Fibroblast of skin of right quadriceps (primary cell): ENCODE results near the gene TMEM87A.
"Not testable (repeated sequence)": the region's sequence is repeated elsewhere in the genome, so short reads cannot be mapped to it uniquely, and the experiment has no call there.

Experiments
- DNase-seq: peaks from one replicate; pipeline ENCODE4 v3.0.0-alpha.2; 2013

Gene TMEM87A

DNA sequence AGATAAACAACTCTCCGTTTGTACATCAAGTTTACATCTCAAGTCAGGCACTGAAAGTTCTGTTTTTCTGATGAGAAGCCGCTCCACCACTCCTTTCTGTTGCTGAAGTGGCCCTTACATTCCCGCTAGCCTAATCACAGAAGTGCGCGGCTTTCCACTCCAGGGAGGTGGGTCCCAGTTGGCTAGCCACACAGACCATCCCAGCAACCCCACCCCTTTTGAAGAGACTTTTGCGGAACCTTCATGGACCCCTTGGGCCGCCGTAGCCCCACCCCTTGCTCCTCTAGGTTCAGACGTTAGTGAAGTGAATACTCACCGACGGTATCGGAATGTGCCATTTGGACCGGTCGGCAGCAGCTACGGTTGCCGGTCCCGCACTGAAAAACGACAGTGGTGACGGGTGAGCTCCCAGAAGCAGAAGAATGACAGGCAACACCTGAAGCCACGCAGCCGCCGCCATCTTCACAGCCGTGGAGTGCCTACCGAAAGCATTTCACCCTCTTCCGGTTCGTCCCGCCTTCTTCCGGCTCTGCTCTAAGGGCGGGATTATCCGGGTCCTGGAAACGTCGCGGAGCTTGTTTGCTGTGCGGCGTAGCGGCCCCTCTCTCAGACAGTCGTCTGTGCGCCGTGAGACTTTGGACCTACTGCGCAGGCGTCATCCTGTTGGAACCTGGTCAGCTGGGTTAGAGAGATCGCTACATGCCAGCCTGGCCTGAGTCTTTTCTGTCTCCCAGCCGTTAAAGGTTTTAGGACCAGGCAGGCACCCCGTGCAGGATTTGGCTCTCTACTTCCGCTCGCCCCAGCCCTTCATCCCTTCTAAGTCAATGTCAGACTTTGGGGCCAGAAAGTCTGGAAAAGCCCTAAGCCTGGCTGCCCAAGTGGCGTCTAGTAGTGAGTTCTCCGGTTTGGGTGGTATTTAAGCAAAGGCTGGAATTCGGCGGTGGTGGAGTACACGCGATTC, at the start of gene TMEM87A, which contains the start of gene GANC:
Gene TMEM87A, minus strand, starts transcription at position 495 of the 961 bp plus-strand sequence. Its CDS starts 35 bp downstream, at position 460.
Gene GANC, plus strand, starts transcription at position 263 of the 961 bp plus-strand sequence. CDS start 1,281 bp downstream, outside the sequence.
- peak; percentile 99 for DNase-seq

- DNase-seq, result no peak
Measured at GRCh38 chr15:42319206-42319605, 46.0 kb upstream of the TMEM87A start.

DNA sequence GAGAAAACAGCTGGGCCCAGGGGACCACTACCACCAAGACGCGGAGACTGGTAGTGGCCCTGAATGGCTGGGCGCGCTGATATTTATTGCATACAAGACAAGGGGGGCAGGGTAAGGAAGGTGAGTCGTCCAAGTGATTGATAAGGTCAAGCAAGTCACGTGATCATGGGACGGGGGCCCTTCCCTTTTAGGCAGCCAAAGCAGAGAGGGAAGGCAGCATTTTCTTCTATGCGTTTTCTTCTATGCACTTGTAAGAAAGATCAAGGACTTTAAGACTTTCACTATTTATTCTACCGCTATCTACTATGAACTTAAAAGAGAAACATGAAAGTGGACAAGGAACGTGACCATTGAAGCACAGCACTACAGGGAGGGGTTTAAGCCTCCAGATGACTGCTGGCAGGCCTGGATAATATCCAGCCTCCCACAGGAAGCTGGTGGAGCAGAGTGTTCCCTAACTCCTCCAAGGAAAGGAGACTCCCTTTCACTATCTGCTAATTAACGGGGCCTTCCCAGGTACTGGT, 43.1 kb upstream of the TMEM87A start:
- not testable (repeated sequence) for DNase-seq

DNA sequence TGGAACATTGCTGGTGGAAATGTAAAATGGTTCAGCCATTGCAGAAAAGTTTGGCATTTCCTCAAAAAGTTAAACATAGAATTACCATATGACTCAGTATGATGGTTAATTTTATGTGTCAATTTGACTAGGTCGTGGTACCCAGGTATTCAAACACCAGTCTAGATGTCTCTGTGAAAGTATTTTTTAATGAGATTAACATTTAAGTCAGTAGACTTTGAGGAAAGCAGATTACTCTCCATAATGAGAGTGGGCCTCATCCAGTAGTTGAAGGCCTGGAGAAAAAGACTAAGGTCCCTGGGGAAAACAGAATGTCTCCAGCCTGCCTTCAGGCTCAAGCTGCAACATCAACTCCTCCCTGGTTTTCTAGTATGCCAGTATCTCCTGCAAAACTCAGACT, 42.3 kb upstream of the TMEM87A start:
- peak; percentile 53 for DNase-seq

DNA sequence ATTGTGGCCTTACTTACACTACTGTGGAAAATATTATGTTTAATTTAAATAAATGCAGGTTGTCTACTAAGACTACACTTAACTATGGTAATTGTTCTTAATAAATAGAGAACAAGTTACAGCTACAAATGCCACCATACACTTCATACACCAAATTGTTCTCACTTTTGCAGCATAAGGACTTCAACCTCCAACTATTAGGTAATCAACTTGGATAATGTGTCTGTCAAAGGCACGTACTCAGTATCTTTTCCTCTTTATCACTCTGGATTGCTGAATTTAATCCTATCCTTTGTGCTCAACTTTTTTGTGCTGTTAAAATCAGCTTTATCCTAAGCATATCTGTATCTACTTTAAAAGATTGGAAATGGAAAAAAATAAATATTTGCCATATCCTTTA, 41.6 kb upstream of the TMEM87A start:
- no peak for DNase-seq

DNA sequence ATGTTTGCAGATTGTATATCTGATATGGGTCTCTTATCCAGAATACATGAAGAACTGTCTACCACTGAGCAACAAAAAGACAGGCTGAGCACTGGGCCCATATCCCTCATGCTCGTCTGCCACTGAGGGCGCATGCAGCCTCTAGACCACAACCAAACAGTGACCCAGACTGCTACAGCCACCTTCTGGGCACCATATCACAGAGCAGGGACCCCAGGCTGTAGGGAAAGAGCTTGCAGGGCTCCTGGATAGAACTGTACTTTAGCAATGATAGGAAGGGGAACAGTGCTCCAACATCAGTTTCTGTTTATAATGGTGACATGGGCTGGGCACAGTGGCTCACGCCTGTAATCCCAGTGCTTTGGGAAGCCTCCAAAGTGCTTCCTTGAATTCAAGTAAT, 40.2 kb upstream of the TMEM87A start:
- no peak for DNase-seq

GRCh38 chr15:42306681-42307080, 33.4 kb upstream of the TMEM87A start:
- no peak for DNase-seq

DNA sequence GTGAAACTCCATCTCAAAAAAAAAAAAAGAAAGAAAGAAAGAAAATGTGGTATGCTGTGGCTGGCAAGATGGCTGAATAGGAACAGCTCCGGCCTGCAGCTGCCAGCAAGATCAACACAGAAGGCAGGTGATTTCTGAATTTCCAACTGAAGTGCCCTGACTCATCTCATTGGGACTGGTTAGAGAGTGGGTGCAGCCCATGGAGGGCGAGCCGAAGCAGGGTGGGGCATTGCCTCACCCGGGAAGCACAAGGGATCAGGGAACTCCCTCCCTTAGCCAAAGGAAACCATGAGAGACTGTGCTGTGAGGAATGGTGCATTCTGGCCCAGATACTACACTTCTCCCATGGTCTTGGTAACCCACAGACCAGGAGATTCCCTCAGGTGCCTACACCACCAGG, 27.8 kb upstream of the TMEM87A start:
- DNase-seq, result not testable (repeated sequence)

- no peak for DNase-seq
Measured at GRCh38 chr15:42289166-42289565, 15.9 kb upstream of the TMEM87A start.

DNA sequence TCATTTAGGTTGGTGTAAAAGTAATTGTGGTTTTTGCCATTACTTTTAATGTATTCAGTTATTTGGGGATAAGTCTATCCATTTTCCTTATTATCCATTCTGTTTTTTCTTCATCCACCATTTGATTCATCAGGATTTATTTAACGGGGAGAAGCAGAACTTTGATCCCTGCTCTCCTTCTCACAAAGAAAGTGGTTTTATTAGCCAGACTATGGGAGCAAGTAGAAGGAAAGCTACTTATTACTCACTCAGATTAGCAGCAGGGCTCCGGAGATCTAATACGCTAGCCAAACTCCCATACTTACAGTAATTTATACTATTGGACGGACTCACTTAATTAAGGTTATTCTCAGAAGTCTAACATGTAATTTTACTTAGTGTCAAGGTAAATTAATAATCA, 14.7 kb upstream of the TMEM87A start:
- no peak for DNase-seq

GRCh38 chr15:42286445-42287029, 13.3 kb upstream of the TMEM87A start:
- peak; percentile 31 for DNase-seq

DNA sequence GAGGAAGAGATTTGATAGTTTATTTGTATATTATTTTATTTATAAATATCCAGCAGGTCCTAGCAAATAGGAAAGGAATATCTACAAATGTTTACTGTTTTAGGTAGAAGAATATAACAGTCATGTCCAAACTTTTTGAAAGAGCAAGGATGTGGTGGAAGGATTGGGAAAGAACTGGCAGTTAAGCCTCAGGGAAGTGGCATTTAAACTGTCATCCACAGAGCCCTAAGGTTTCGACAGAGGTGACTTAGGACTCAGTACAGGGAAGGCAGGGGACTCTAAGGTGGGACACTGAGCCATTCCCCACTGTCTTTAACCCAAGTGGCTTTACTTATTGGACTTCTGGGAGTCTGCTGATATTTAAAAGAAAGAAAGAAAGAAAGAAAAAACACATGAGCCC, 11.8 kb upstream of the TMEM87A start:
- no peak for DNase-seq

DNA sequence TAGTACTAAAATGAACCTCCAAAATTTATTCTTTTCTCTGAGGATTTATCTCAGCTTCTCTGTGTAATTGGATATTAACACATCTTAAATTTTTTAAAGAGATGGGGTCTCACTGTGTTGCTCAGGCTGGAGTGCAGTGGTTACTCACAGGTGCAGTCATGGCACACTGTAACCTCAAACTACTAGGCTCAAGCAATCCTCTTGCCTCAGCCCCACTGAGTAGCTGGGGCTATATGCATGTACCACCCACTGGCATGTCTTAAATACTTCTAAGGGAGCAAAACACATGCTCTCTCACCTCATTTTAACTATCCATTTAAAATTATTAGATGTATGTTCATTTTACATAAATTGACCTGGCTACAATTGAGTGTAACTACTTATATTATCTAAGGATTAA, 11.3 kb upstream of the TMEM87A start:
- DNase-seq, result no peak

- DNase-seq, result no peak
Measured at GRCh38 chr15:42283671-42284070, 10.4 kb upstream of the TMEM87A start.

- DNase-seq, result no peak
Measured at GRCh38 chr15:42282926-42283325, 9.7 kb upstream of the TMEM87A start.

GRCh38 chr15:42282344-42282743, 9.1 kb upstream of the TMEM87A start:
- no peak for DNase-seq

GRCh38 chr15:42279234-42279723, 6.0 kb upstream of the TMEM87A start:
- DNase-seq, result no peak

- DNase-seq, result no peak
Measured at GRCh38 chr15:42276762-42277161, 3.5 kb upstream of the TMEM87A start.

DNA sequence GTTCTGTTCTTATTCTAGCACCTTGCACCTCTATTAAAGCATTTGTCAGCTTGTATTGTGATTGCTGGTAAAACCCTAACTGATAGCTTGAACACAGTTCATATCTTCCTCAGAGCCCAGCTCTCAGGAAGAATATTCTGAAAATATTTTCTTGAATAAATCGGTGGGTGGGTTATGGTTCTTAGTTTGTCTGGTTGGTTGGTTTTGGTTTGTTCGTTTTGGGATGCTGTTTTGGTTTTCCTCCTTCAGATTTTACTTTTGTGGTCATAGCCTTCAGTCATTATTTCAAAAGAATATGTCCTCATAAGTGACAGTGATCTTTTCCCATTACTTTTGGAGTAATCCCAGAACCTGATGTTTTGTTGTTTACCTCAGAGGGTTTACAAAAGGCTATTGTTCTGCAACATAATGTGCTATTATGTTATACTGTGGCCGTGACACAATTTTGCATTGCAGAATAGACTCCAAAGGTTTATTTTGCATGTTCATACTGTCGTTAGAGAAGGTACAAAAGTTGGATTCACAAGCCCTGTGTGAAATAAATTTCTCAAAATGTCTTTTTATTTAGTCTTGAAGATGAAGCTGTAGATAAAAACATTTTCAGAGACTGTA, 2.7 kb upstream of the TMEM87A start:
- DNase-seq, result no peak

GRCh38 chr15:42274702-42274989, 1.4 kb upstream of the TMEM87A start:
- peak; percentile 1 for DNase-seq

GRCh38 chr15:42273900-42274701, 868 bp upstream of the TMEM87A start:
- DNase-seq, result peak; percentile 80

DNA sequence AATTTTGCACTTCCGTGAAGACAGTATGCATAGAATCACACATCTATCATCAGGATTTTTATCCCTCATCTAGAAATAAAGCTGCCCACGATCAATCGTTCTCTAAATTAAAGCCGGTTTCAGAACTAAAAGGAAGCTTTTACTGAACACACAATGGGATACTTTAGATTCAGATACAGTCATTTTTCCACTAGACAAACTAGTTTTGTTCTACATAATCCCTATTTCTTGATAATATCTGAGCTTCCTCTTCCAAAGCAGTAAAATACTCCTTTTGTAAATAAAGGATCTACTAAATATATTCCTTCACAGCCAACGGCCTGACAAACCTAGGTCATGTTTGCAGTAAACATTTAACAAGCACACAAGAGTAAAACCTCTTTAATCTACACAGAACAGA, 2.2 kb downstream of the TMEM87A start:
- DNase-seq, result no peak

DNA sequence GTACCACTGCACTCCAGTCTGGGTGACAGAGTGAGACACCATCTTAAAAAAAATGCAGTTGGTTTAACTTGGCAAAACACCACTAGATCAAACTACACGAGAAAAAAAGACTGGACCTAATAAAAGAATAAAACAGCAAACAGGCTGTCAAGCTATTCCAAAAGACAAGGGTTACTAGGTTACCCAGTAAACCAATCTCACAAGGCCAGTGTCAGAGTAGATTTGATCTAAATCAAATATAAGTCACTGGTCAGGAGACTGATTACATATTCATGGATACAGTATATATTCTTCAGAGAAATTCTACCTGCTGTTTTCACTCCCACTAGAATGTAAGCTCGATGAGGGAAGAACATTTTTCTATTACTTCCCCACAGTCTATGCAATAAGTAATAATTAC, 2.7 kb downstream of the TMEM87A start:
- no peak for DNase-seq
